Spleen (tissue), 11 donors: ENCODE results near the gene RAPGEFL1. TPM values are rescaled to one million over a fixed set of nuclear protein-coding genes. Genes with fewer than 3 reads are reported as not detected.
A peak's percentile ranks its signal among the peaks of the same experiment; 100 is the strongest.

Source experiments
- DNase-seq: peaks from one replicate; pipeline ENCODE4 v3.0.0-alpha.2; 2020
- H3K27ac ChIP-seq, 8 donors: fragments of 200-600 bp; sonication (generic) in 7 of 8; 1 replicate in 4 of 8; 2 replicates in 4 of 8; pipeline versions ENCODE4 v1.5.0 to v1.8.0; 2016 to 2021; ENCODE audit warnings: inconsistent platforms in 4 of 8, mild to moderate bottlenecking in 4 of 8, moderate library complexity in 1 of 8
- H3K27me3 ChIP-seq, 7 donors: fragments of 200-600 bp; sonication (generic) in 6 of 7; replicated peaks in 1 of 7; 1 replicate in 4 of 7; 2 replicates in 3 of 7; pipeline versions ENCODE4 v1.5.0 to v1.8.0; 2016 to 2021; ENCODE audit warnings: inconsistent platforms in 3 of 7, mild to moderate bottlenecking in 1 of 7
- H3K36me3 ChIP-seq, 6 donors: fragments of 200-600 bp; sonication (generic) in 5 of 6; 1 replicate in 4 of 6; 2 replicates in 2 of 6; pipeline versions ENCODE4 v1.5.0 to v1.8.0; 2016 to 2021; ENCODE audit warnings: inconsistent platforms in 2 of 6
- H3K4me1 ChIP-seq, 6 donors: fragments of 200-600 bp; sonication (generic) in 5 of 6; 1 replicate in 3 of 6; 2 replicates in 3 of 6; pipeline versions ENCODE4 v1.5.0 to v1.8.0; 2016 to 2021; ENCODE audit warnings: inconsistent platforms in 3 of 6
- H3K4me3 ChIP-seq, 8 donors: fragments of 200-600 bp; sonication (generic) in 7 of 8; 1 replicate in 4 of 8; 2 replicates in 4 of 8; pipeline versions ENCODE4 v1.5.0 to v1.8.0; 2016 to 2021; ENCODE audit warnings: inconsistent platforms in 4 of 8, mild to moderate bottlenecking in 4 of 8, moderate library complexity in 2 of 8
- H3K9me3 ChIP-seq, 8 donors: fragments of 200-600 bp; sonication (generic) in 7 of 8; 1 replicate in 4 of 8; 2 replicates in 4 of 8; pipeline versions ENCODE4 v1.5.0 to v1.8.0; 2016 to 2021; ENCODE audit warnings: inconsistent platforms in 4 of 8
- CTCF ChIP-seq, 11 experiments: fragments of 200-600 bp in 7 of 11; fragments of 450-650 bp in 4 of 11; sonication (generic) in 4 of 11; IDR thresholded peaks in 8 of 11; conservative IDR thresholded peaks in 3 of 11; 1 replicate in 7 of 11; 2 replicates in 4 of 11; pipeline versions ENCODE4 v1.4.0 to v1.8.0; 2016 to 2021; ENCODE audit warnings: antibody characterized with exemption in 11 of 11, inconsistent platforms in 4 of 11, mild to moderate bottlenecking in 1 of 11
- POLR2A ChIP-seq, 3 donors: fragments of 450-650 bp; IDR thresholded peaks; one replicate each; pipeline ENCODE4 v1.5.1; 2017; ENCODE audit warnings: antibody characterized with exemption in 3 of 3, mild to moderate bottlenecking in 1 of 3
- POLR2AphosphoS5 ChIP-seq, 3 donors: sonication (generic); formaldehyde crosslinking; IDR thresholded peaks; one replicate each; pipeline ENCODE4 v1.5.1; 2017; ENCODE audit warnings: antibody characterized with exemption in 3 of 3
- WGBS, 5 donors: extraction: QIAGEN DNeasy Blood & Tissue Kit in 3 of 5; methylation state at CpG; one replicate each; pipeline versions ENCODE4 v1.1.5 to v1.1.7; 2013 to 2018; 5-methylcytosine and 5-hydroxymethylcytosine counted together
- intact Hi-C: fragments of 100-400 bp; cut with DNase I; formaldehyde crosslinking; loops from one replicate; pipeline ENCODE4 v1.15.0; 2023; ENCODE audit warnings: low total_unique reads
- polyA plus RNA-seq, 3 donors: library from polyadenylated mRNA; stranded (reverse); fragments of 200-250 nt; gene quantifications; one replicate each; pipeline ENCODE4 v1.2.1, GENCODE V29; 2013
- total RNA-seq, 7 donors: library from RNA; depleted of rRNA in 3 of 7; stranded (reverse); fragments of >200 nt in 3 of 7; fragmentation: NEBNext Ultra II Directional in 4 of 7; extraction: Animal tissue kit (Norgen Biotek cat#: 25700) in 4 of 7; gene quantifications; one replicate each; pipeline versions ENCODE4 v1.1.0 to v1.2.1, GENCODE V29; 2016 to 2021
- donor health status: healthy with polysubstance abuse.
- donor health status: DM: no; HTN: no; CAD: no; lungs with moderate emphysema.
- donor health status: DM: no; HTN: no; CAD: no.
- donor health status: Bipolar disorder and iron deficiency.
- donor health status: healthy.
- donor health status: DM: no; HTN: no; CAD: no.
- donor health status: DM: yes; HTN: yes; CAD: no.

Gene RAPGEFL1
- total and polyA plus RNA-seq, 10 donors = 2.9 to 12.7 (median 6.4) TPM

GRCh38 chr17:40190197-40191021 is 13.1 kb downstream of the RAPGEFL1 start:
- H3K27me3 ChIP-seq = peaks cover 0 to 5% (median 0%) of the 10 kb centered on the region in 7 donors
- DNase-seq = no peak
- intact Hi-C loops = no loop called here
- H3K4me3 ChIP-seq = peak overlapping the region in 6 of 8 donors; percentile 56 to 91 (median 66)
- H3K9me3 ChIP-seq = no peaks in the 10 kb centered on the region
- peaks cover 0 to 19% (median 0%) of the 10 kb centered on the region in 6 donors for H3K36me3 ChIP-seq
- WGBS, 5 donors = 61 to 67% (median 65%) methylated on average over 13 to 15 of the region's 15 CpGs
- TF ChIP-seq CTCF (IDR thresholded peaks at IDR 0.05 in 8 of 11, conservative IDR thresholded peaks at IDR 0.05 in 3 of 11) (peak in 7 of 11 experiments; percentile 21 to 49 (median 31)), POLR2AphosphoS5 (IDR thresholded peaks at IDR 0.05) (no peak)
- H3K4me1 ChIP-seq = peaks cover 5 to 36% (median 17%) of the 10 kb centered on the region in 6 donors
- no peak overlapping the region for H3K27ac ChIP-seq

GRCh38 chr17:40191237-40192208 is 14.3 kb downstream of the RAPGEFL1 start:
- H3K4me3 ChIP-seq = peak overlapping the region; percentile 52 to 91 (median 60)
- peak; percentile 19 to 78 (median 67) for TF ChIP-seq CTCF (IDR thresholded peaks at IDR 0.05 in 8 of 11, conservative IDR thresholded peaks at IDR 0.05 in 3 of 11)
- no peak for TF ChIP-seq POLR2A (IDR thresholded peaks at IDR 0.05)
- peak; percentile 43 to 71 (median 69) for TF ChIP-seq POLR2AphosphoS5 (IDR thresholded peaks at IDR 0.05)
- intact Hi-C loops = no loop called here
- H3K4me1 ChIP-seq = peaks cover 5 to 36% (median 17%) of the 10 kb centered on the region in 6 donors
- H3K9me3 ChIP-seq = no peaks in the 10 kb centered on the region
- peak; percentile 91 for DNase-seq
- H3K27me3 ChIP-seq = peaks cover 0 to 5% (median 0%) of the 10 kb centered on the region in 7 donors
- 1 to 2% (median 1%) methylated on average over 28 to 60 of the region's 60 CpGs for WGBS, 5 donors
- peaks cover 0 to 19% (median 0%) of the 10 kb centered on the region in 6 donors for H3K36me3 ChIP-seq
- peak overlapping the region in 6 of 8 donors; percentile 43 to 75 (median 58) for H3K27ac ChIP-seq

- Histone ChIP-seq H3K4me3 (no peak overlapping the region), H3K27ac (no peak overlapping the region), H3K9me3 (no peaks in the 10 kb centered on the region), H3K4me1 (peaks cover 5 to 36% (median 17%) of the 10 kb centered on the region in 6 donors), H3K27me3 (peaks cover 0 to 5% (median 0%) of the 10 kb centered on the region in 7 donors), H3K36me3 (peaks cover 0 to 19% (median 0%) of the 10 kb centered on the region in 6 donors)
- DNase-seq = no peak
- intact Hi-C loops = no loop called here
- no peak for TF ChIP-seq CTCF (IDR thresholded peaks at IDR 0.05 in 8 of 11, conservative IDR thresholded peaks at IDR 0.05 in 3 of 11)
- no peak for TF ChIP-seq POLR2AphosphoS5 (IDR thresholded peaks at IDR 0.05)
- TF ChIP-seq POLR2A (IDR thresholded peaks at IDR 0.05) = no peak
- 93 to 98% (median 95%) methylated on average over 2 of the region's 2 CpGs for WGBS, 5 donors
These were observed 15.7 kb downstream of the RAPGEFL1 start for GRCh38 chr17:40192961-40193360.
